ENCODE data around the gene KYNU. TPM values are rescaled to one million over a fixed set of nuclear protein-coding genes. Genes with fewer than 3 reads are reported as not detected.
"Not testable (repeated sequence)": the region's sequence is repeated elsewhere in the genome, so short reads cannot be mapped to it uniquely, and the experiment has no call there.

KYNU gene
- total RNA-seq, 2 donors from 2014 or later: 1.8 to 14.3 TPM

DNA sequence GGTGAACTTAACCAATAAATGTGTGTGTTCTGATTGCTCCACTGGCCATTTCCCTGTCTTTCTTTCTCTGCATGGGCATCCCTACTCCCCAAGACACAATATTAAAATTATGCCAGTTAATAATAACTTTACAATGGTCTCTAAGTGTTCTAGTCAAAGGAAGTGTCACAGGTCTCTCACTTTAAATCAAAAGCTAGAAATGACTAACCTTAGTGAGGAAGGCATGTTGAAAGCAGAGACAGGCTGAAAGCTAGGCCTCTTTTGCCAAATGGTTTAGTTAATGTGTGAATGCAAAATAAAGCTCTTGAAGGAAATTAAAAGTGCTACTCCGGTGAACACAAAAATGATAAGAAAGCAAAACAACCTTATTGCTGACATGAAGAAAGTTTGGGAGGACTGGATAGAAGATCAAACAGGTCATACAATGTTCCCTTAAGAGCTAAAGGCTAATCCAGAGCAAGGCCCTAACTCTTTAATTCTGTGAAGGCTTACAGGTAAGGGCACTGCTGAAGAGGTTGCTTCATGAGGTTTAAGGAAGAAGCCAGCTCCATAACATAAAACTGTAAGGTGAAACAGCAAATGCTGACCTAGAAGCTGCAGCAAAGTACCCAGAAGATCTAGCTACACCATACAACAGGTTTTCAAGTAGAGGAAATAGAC lies 207.8 kb downstream of the KYNU start:
- H3K4me3 ChIP-seq: no peak overlapping the region
- H3K4me1 ChIP-seq (ENCODE audit: control insufficient read depth in 1 of 2, low read depth in 2 of 2): no peaks in the 10 kb centered on the region
- H3K36me3 ChIP-seq: no peaks in the 10 kb centered on the region
- no peak for TF ChIP-seq CTCF (IDR thresholded peaks at IDR 0.05)
- DNase-seq (ENCODE audit: low spot score) (no peak), ATAC-seq (ENCODE audit: insufficient number of reproducible peaks, low FRiP score, low read depth) (no peak)
- peaks cover 2% of the 10 kb centered on the region for H3K9me3 ChIP-seq
- no peak overlapping the region for H3K27ac ChIP-seq
- H3K27me3 ChIP-seq (replicated peaks; ENCODE audit: insufficient read depth): no peaks in the 10 kb centered on the region

DNA sequence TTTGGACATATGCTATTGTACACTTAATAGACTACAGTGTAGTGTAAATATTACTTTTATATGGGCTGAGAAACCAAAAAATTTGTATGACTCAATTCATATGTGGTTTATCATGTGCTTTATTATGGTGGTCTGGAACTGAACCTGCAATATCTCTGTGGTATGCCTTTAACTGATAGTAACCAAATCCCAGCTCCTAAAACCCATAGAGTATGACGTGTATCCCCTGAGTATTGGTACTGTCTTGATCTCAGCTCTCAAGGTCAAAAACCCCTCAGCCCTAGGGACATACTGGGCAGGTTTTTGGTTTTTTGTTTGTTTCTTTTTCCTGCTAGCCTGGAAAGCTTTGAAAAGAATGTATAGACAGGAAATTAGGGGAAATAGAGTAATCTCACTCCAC lies 209.6 kb downstream of the KYNU start:
- H3K27me3 ChIP-seq (replicated peaks; ENCODE audit: insufficient read depth): no peaks in the 10 kb centered on the region
- peaks cover under 1% of the 10 kb centered on the region for H3K9me3 ChIP-seq
- H3K4me1 ChIP-seq (ENCODE audit: control insufficient read depth in 1 of 2, low read depth in 2 of 2): no peaks in the 10 kb centered on the region
- H3K27ac ChIP-seq: no peak overlapping the region
- ATAC-seq (ENCODE audit: insufficient number of reproducible peaks, low FRiP score, low read depth) (no peak), DNase-seq (ENCODE audit: low spot score) (no peak)
- TF ChIP-seq CTCF (IDR thresholded peaks at IDR 0.05): no peak
- no peaks in the 10 kb centered on the region for H3K36me3 ChIP-seq
- no peak overlapping the region for H3K4me3 ChIP-seq

- no peak for DNase-seq (ENCODE audit: low spot score)
- Histone ChIP-seq H3K4me3 (no peak overlapping the region), H3K4me1 (ENCODE audit: control insufficient read depth in 1 of 2, low read depth in 2 of 2) (no peaks in the 10 kb centered on the region), H3K36me3 (no peaks in the 10 kb centered on the region), H3K27me3 (replicated peaks; ENCODE audit: insufficient read depth) (no peaks in the 10 kb centered on the region), H3K9me3 (no peaks in the 10 kb centered on the region), H3K27ac (no peak overlapping the region)
- TF ChIP-seq CTCF (IDR thresholded peaks at IDR 0.05): no peak
- ATAC-seq (ENCODE audit: insufficient number of reproducible peaks, low FRiP score, low read depth): no peak
These were observed 210.9 kb downstream of the KYNU start for GRCh38 chr2:143088388-143088787.

DNA sequence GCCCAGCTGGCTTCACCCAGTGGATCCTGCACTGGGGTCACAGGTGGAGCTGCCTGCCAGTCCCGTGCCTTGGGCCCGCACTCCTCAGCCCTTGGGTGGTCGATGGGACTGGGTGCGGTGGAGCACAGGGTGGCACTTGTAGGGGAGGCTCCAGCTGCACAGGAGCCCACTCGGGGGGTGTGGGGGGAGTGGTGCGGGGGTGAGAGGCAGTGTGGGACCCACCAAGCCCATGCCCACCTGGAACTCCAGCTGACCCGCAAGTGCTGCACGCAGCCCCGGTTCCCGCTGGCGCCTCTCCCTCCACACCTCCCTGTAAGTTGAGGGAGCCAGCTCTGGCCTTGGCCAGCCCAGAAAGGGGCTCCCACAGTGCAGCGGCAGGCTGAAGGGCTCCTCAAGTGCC lies 212.1 kb downstream of the KYNU start:
- H3K4me1 ChIP-seq (ENCODE audit: control insufficient read depth in 1 of 2, low read depth in 2 of 2); H3K36me3 ChIP-seq; H3K27me3 ChIP-seq (replicated peaks; ENCODE audit: insufficient read depth); DNase-seq (ENCODE audit: low spot score); ATAC-seq (ENCODE audit: insufficient number of reproducible peaks, low FRiP score, low read depth); H3K4me3 ChIP-seq; H3K9me3 ChIP-seq; H3K27ac ChIP-seq: not testable (repeated sequence)
